ENCODE results near the gene PTPRE.

PTPRE gene

DNA sequence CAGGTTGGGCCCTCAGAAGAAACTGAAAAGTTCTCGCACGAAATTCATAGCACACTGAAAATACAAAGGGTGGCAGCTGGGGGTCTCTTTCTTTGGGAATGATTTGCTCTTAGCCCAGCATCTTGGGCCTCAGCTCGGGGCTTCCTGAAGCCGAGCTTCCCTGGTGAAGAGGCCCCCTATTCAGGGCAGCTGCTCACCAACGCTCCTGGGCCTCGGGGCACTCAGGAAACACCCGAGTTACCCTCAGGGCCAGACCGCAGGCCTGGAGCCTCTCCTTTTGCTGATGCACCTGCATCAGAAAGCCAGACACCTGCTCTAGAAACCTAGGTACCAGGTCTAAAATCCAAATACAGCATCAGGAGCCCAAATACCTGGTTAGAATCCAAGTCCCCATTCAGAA is 85.5 kb downstream of the PTPRE start:
- Histone ChIP-seq H3K36me3 (ENCODE audit: insufficient read depth, low read length) (no peaks in the 10 kb centered on the region), H3K9me3 (ENCODE audit: low read length) (no peaks in the 10 kb centered on the region), H3K4me1 (ENCODE audit: insufficient read depth, low read length) (peaks cover 8% of the 10 kb centered on the region), H3K4me3 (ENCODE audit: low read length) (no peak overlapping the region), H3K27me3 (ENCODE audit: insufficient read depth, low read length) (no peaks in the 10 kb centered on the region), H2AFZ (ENCODE audit: low read depth, low read length) (no peak overlapping the region)

DNA sequence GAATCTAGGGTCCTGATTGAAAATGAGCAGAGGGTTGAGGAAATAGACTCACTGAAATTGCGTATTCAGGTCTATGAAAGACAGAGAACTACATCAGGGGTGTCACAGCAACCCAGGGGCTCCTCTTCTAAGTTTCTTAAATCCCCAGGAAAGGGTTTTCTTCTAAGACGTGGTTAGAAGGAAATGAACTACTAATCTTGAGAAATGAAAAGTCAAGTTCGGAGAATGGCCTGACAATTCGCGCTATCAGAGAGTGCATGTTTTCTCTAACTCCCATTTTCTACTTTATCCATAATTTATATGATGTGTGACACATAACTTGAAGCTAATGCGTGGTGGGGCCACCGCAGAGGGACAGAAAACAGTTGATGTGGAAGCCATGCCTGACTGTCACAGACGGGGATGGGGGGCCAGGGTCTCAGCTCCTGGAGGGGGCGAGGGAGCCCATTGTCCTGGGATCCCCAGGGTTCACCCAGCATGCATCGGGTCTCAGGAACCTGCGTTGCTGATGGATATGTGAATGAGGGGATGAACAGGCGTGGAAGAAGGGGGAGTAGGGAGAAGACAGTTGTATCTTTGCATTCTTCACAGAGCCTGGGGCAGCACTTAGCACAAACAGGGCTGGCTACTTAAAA is 86.3 kb downstream of the PTPRE start:
- H3K4me3 ChIP-seq (ENCODE audit: low read length), result no peak overlapping the region
- peaks cover 16% of the 10 kb centered on the region for H3K4me1 ChIP-seq (ENCODE audit: insufficient read depth, low read length)
- no peaks in the 10 kb centered on the region for H3K27me3 ChIP-seq (ENCODE audit: insufficient read depth, low read length)
- H2AFZ ChIP-seq (ENCODE audit: low read depth, low read length), result no peak overlapping the region
- H3K9me3 ChIP-seq (ENCODE audit: low read length), result no peaks in the 10 kb centered on the region
- no peaks in the 10 kb centered on the region for H3K36me3 ChIP-seq (ENCODE audit: insufficient read depth, low read length)

- no peaks in the 10 kb centered on the region for H3K36me3 ChIP-seq (ENCODE audit: insufficient read depth, low read length)
- no peaks in the 10 kb centered on the region for H3K9me3 ChIP-seq (ENCODE audit: low read length)
- peaks cover 5% of the 10 kb centered on the region for H3K27me3 ChIP-seq (ENCODE audit: insufficient read depth, low read length)
- H3K4me3 ChIP-seq (ENCODE audit: low read length), result no peak overlapping the region
- H2AFZ ChIP-seq (ENCODE audit: low read depth, low read length), result no peak overlapping the region
- peaks cover 22% of the 10 kb centered on the region for H3K4me1 ChIP-seq (ENCODE audit: insufficient read depth, low read length)
These were observed 89.0 kb downstream of the PTPRE start for GRCh38 chr10:127995939-127996338.

DNA sequence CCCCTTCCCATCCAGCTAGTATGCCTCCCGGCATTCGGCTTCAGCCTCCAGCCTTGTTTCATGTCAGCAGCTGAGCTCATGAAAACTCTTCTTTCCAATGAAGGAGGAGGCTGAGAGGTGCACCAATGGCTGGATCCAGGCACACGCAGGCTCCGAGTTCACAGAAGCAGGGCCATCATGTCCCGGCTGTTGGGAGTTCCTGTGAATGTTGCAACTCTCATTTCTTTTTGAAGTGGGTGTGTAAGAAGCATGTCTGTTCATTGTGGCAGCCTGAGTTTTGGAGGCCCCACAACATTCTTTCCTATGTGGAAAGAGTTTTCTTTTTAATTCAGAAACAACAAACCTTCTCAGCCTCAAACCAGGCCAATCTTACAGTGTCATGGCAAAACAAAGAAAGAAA is 89.7 kb downstream of the PTPRE start:
- Histone ChIP-seq H2AFZ (ENCODE audit: low read depth, low read length) (no peak overlapping the region), H3K36me3 (ENCODE audit: insufficient read depth, low read length) (no peaks in the 10 kb centered on the region), H3K27me3 (ENCODE audit: insufficient read depth, low read length) (peaks cover 5% of the 10 kb centered on the region), H3K4me3 (ENCODE audit: low read length) (no peak overlapping the region), H3K4me1 (ENCODE audit: insufficient read depth, low read length) (peaks cover 20% of the 10 kb centered on the region), H3K9me3 (ENCODE audit: low read length) (no peaks in the 10 kb centered on the region)

DNA sequence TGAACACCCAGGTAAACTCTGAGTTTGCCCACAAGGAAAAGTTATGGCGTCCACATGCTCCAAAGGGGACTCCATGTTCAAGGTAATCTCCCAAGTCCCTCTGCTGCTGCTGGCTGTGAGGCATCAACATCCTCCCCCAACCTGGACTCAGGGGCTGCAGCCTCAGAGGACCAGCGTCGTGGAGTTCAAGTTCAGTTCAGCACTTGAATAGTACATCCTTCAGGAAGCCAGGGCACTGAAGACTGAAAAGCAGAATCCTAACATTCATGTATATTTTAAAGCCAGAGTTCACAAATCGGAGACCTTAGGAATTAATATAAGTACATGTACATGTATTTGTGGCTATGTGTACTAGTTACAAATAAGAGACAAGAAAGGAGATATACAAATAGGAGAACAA is 90.4 kb downstream of the PTPRE start:
- Histone ChIP-seq H3K4me3 (ENCODE audit: low read length) (no peak overlapping the region), H3K9me3 (ENCODE audit: low read length) (no peaks in the 10 kb centered on the region), H3K36me3 (ENCODE audit: insufficient read depth, low read length) (no peaks in the 10 kb centered on the region), H3K27me3 (ENCODE audit: insufficient read depth, low read length) (peaks cover 5% of the 10 kb centered on the region), H2AFZ (ENCODE audit: low read depth, low read length) (no peak overlapping the region), H3K4me1 (ENCODE audit: insufficient read depth, low read length) (peaks cover 20% of the 10 kb centered on the region)

DNA sequence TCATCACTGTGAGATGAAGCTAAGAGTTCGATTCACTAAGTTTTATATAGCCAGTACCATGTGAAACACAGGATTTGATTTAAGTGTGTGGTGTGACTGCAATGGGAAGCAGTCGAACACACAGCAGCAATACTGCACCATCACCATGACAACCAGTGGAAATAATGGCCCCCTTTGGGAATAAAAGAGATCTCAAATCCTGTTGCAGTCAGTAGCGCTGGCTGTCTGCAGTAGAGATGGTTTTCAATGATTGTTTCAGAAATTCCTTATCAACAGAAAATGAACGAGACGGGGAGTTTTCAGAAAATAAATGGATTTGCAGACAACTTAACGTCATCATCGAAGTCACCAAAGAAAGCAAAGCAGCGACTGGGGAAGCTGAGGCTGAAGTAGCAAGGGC is 91.0 kb downstream of the PTPRE start:
- Histone ChIP-seq H2AFZ (ENCODE audit: low read depth, low read length) (no peak overlapping the region), H3K4me3 (ENCODE audit: low read length) (no peak overlapping the region), H3K9me3 (ENCODE audit: low read length) (no peaks in the 10 kb centered on the region), H3K4me1 (ENCODE audit: insufficient read depth, low read length) (peaks cover 20% of the 10 kb centered on the region), H3K36me3 (ENCODE audit: insufficient read depth, low read length) (no peaks in the 10 kb centered on the region), H3K27me3 (ENCODE audit: insufficient read depth, low read length) (peaks cover 5% of the 10 kb centered on the region)

GRCh38 chr10:127998501-127999144 is 91.7 kb downstream of the PTPRE start:
- Histone ChIP-seq H3K36me3 (ENCODE audit: insufficient read depth, low read length) (no peaks in the 10 kb centered on the region), H2AFZ (ENCODE audit: low read depth, low read length) (no peak overlapping the region), H3K4me1 (ENCODE audit: insufficient read depth, low read length) (peaks cover 20% of the 10 kb centered on the region), H3K9me3 (ENCODE audit: low read length) (no peaks in the 10 kb centered on the region), H3K27me3 (ENCODE audit: insufficient read depth, low read length) (peaks cover 5% of the 10 kb centered on the region), H3K4me3 (ENCODE audit: low read length) (no peak overlapping the region)

- H3K36me3 ChIP-seq (ENCODE audit: insufficient read depth, low read length), result no peaks in the 10 kb centered on the region
- H3K27me3 ChIP-seq (ENCODE audit: insufficient read depth, low read length), result peaks cover 5% of the 10 kb centered on the region
- peaks cover 20% of the 10 kb centered on the region for H3K4me1 ChIP-seq (ENCODE audit: insufficient read depth, low read length)
- H2AFZ ChIP-seq (ENCODE audit: low read depth, low read length), result no peak overlapping the region
- no peaks in the 10 kb centered on the region for H3K9me3 ChIP-seq (ENCODE audit: low read length)
- H3K4me3 ChIP-seq (ENCODE audit: low read length), result no peak overlapping the region
These were observed 92.6 kb downstream of the PTPRE start for GRCh38 chr10:127999297-128000129.

DNA sequence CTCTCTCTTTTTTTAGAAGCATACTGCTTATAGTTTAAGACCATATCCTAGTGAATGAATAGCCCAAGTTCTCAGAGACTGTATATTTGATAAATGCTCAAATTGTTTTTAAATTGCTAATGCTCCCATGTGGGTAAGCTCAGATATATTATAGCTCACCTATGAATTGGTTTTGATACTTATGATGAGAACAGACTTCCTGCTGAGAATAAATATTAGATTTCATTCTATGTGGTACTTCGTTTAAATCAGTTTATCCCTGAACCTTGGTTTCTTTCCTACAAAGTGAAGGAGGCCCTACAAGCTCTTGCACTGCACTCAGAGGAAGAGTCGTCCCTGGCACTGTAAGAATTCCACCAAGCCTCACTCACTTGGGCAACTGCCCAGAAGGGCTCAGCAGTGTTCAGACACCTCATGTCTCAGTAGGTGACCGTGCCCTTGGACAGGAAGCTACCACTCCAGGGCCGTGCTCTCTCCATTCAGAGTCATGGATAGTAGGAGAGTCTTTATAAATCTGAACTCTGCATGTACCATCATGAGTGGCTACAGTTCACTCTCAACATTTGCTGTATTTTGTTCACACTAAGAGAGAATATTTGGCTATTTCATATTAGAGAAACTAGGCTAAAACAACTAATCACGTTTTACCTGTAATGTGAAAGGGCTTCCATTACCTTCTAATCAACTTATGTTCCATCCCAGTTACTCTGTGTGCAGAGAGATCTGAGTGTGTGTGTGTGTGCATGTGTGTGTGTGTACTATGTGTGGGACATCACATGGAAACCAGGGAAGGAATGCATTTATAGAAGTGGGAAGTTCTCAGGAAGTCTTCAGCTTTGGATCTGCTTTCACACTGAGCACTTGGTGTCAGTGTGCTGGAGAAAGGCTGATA is 93.8 kb downstream of the PTPRE start:
- no peaks in the 10 kb centered on the region for H3K36me3 ChIP-seq (ENCODE audit: insufficient read depth, low read length)
- peaks cover 20% of the 10 kb centered on the region for H3K4me1 ChIP-seq (ENCODE audit: insufficient read depth, low read length)
- H2AFZ ChIP-seq (ENCODE audit: low read depth, low read length), result no peak overlapping the region
- no peaks in the 10 kb centered on the region for H3K9me3 ChIP-seq (ENCODE audit: low read length)
- peaks cover 6% of the 10 kb centered on the region for H3K27me3 ChIP-seq (ENCODE audit: insufficient read depth, low read length)
- no peak overlapping the region for H3K4me3 ChIP-seq (ENCODE audit: low read length)

DNA sequence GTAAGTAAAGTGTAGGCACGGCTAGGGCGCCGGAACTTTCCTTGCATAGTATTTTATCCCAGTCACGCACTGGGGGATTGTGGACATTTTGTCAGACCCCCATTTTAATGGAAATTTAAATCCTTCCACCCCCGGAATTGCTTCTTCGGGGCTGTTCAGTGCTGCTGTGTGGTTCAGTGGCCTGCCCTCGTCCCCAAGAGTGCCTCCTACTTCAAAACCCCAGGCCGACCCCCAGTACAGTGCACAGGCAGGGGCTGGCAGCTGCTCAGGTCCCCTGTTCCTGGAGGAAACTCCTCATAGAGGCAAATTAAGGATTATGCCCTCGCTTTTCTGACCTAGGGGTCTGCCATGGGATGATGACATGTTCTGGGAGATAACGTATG is 94.5 kb downstream of the PTPRE start:
- Histone ChIP-seq H3K27me3 (ENCODE audit: insufficient read depth, low read length) (peaks cover 11% of the 10 kb centered on the region), H3K9me3 (ENCODE audit: low read length) (no peaks in the 10 kb centered on the region), H2AFZ (ENCODE audit: low read depth, low read length) (no peak overlapping the region), H3K36me3 (ENCODE audit: insufficient read depth, low read length) (no peaks in the 10 kb centered on the region), H3K4me1 (ENCODE audit: insufficient read depth, low read length) (peaks cover 20% of the 10 kb centered on the region), H3K4me3 (ENCODE audit: low read length) (no peak overlapping the region)

DNA sequence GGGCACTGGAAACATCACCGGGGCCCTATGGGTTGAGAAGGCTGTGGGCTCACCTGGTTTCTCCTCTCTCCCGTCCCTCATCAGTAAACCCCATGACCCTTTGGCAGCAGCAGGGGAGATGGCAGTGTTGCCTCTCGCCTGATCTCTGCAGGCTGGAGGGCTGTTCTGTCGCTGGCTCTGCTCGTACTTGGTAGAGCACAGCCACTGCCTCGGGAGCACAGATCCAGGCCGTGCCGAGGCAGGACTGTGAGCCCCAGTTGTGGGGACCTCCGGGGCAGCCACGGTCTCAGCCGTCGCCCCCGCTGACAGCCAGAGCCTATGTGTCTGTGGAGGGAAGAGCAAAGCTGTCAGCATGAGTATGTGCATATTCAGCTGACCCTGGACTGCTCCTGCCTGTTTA is 94.9 kb downstream of the PTPRE start:
- peaks cover 17% of the 10 kb centered on the region for H3K4me1 ChIP-seq (ENCODE audit: insufficient read depth, low read length)

DNA sequence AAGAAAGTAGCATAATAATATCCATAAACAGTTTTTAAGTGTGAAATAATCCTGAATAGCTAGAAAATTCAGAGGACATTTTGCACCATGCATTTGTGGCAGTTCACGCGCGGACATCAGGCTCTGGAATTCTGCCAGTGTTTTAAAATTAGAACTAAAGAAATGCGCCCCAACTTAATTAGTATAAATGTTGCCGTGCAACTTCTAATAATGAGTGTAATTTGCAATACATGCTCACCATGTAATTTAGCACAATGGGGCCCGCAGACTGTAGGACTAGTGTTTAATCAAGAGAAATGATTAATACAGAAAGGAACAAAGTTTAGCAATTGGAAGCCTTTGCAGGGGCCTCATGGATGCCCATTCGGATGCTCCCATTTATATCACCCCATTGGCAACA is 96.6 kb downstream of the PTPRE start:
- Histone ChIP-seq H3K4me1 (ENCODE audit: insufficient read depth, low read length) (peaks cover 3% of the 10 kb centered on the region), H3K4me3 (ENCODE audit: low read length) (no peak overlapping the region), H3K27me3 (ENCODE audit: insufficient read depth, low read length) (peaks cover 11% of the 10 kb centered on the region), H2AFZ (ENCODE audit: low read depth, low read length) (no peak overlapping the region), H3K9me3 (ENCODE audit: low read length) (no peaks in the 10 kb centered on the region), H3K36me3 (ENCODE audit: insufficient read depth, low read length) (no peaks in the 10 kb centered on the region)

More for the DNA sequence above, 94.9 kb downstream of the PTPRE start:
- Histone ChIP-seq H3K27me3 (ENCODE audit: insufficient read depth, low read length) (peaks cover 11% of the 10 kb centered on the region), H3K4me3 (ENCODE audit: low read length) (no peak overlapping the region), H3K36me3 (ENCODE audit: insufficient read depth, low read length) (no peaks in the 10 kb centered on the region), H2AFZ (ENCODE audit: low read depth, low read length) (no peak overlapping the region), H3K9me3 (ENCODE audit: low read length) (no peaks in the 10 kb centered on the region)

Measured in neuron (in vitro differentiated cells).